Breast epithelium (tissue), 4 donors: ENCODE data around the gene ARPP21. TPM values are rescaled to one million over a fixed set of nuclear protein-coding genes. Genes with fewer than 3 reads are reported as not detected.

ENCODE experiments used
- DNase-seq, 2 donors: peaks; one replicate each; pipeline ENCODE4 v3.0.0-alpha.2; 2019; ENCODE audit warnings: low spot score in 2 of 2
- H3K27ac ChIP-seq, 2 donors: fragments of 200-600 bp; sonication (generic) in 1 of 2; one replicate each; pipeline ENCODE4 v1.5.1; 2016 to 2019; ENCODE audit warnings: mild to moderate bottlenecking in 1 of 2
- H3K27me3 ChIP-seq, 2 donors: fragments of 200-600 bp; sonication (generic) in 1 of 2; one replicate each; pipeline versions ENCODE4 v1.5.1 to v1.6.0; 2017 to 2019; ENCODE audit warnings: control low read depth in 1 of 2, mild to moderate bottlenecking in 1 of 2
- H3K36me3 ChIP-seq: fragments of 200-600 bp; one replicate; pipeline ENCODE4 v1.5.1; 2019
- H3K4me1 ChIP-seq, 2 donors: fragments of 200-600 bp; sonication (generic); one replicate each; pipeline ENCODE4 v1.5.1; 2016 to 2019; ENCODE audit warnings: control low read depth in 1 of 2
- H3K4me3 ChIP-seq, 3 donors: fragments of 200-600 bp; sonication (generic); 1 replicate in 2 of 3; 2 replicates in 1 of 3; pipeline ENCODE4 v1.5.1; 2016 to 2019; ENCODE audit warnings: mild to moderate bottlenecking in 3 of 3, moderate library complexity in 2 of 3
- H3K9me3 ChIP-seq, 2 donors: fragments of 200-600 bp; sonication (generic) in 1 of 2; one replicate each; pipeline ENCODE4 v1.5.1; 2016 to 2019; ENCODE audit warnings: control low read depth in 1 of 2
- POLR2A ChIP-seq: fragments of 450-650 bp; IDR thresholded peaks from one replicate; pipeline ENCODE4 v1.6.1; 2016; ENCODE audit warnings: antibody characterized with exemption, mild to moderate bottlenecking, moderate library complexity
- POLR2AphosphoS5 ChIP-seq, 3 donors: sonication (generic); formaldehyde crosslinking; IDR thresholded peaks; one replicate each; pipeline ENCODE4 v1.6.1; 2017; ENCODE audit warnings: antibody characterized with exemption in 3 of 3
- intact Hi-C: fragments of 100-400 bp; cut with DNase I; formaldehyde crosslinking; loops from one replicate; pipeline ENCODE4 v1.15.1; 2023; ENCODE audit warnings: low total_unique reads
- total RNA-seq, 3 donors: library from RNA; depleted of rRNA; stranded (reverse); fragments of >200 nt; gene quantifications; one replicate each; pipeline ENCODE4 v1.1.0, GENCODE V29; 2016
- TF ChIP-seq, protein P1 (sequence below), 3 donors: fragments of 450-650 bp; IDR thresholded peaks; one replicate each; pipeline ENCODE4 v1.5.1; 2016 to 2017; ENCODE audit warnings: antibody characterized with exemption in 3 of 3, mild to moderate bottlenecking in 3 of 3, moderate library complexity in 3 of 3

The ARPP21 gene
- total RNA-seq, 3 donors from 2014 or later = 0.16 TPM; not detected in 2

DNA sequence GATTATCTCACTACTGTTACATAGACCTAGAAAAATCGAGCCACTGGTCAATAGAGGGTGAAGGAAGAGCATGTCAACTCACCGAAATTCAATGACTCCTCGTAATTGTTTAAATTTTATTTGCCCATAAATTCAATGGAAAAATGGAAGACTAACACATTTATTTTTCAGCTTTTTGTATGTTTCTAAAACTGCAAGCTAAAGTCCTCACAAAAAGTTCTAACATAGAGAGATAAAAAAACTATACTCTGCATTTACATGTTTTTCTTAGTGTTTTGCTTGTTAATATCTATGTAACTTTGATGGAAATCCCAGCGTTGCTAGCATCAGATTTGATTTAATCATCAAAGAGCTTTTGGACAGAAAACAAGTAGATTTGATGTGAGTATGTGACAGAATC is 6.8 kb downstream of the ARPP21 start:
- Histone ChIP-seq H3K4me3 (no peak overlapping the region), H3K27me3 (peaks cover 0 to 10% of the 10 kb centered on the region in 2 donors), H3K9me3 (no peaks in the 10 kb centered on the region), H3K4me1 (no peaks in the 10 kb centered on the region), H3K27ac (no peak overlapping the region), H3K36me3 (no peaks in the 10 kb centered on the region)
- no peak for DNase-seq
- intact Hi-C loops = no loop called here
- no peak for TF ChIP-seq POLR2A
- no peak for TF ChIP-seq POLR2AphosphoS5 (IDR thresholded peaks at IDR 0.05)
- TF ChIP-seq, protein P1, sequence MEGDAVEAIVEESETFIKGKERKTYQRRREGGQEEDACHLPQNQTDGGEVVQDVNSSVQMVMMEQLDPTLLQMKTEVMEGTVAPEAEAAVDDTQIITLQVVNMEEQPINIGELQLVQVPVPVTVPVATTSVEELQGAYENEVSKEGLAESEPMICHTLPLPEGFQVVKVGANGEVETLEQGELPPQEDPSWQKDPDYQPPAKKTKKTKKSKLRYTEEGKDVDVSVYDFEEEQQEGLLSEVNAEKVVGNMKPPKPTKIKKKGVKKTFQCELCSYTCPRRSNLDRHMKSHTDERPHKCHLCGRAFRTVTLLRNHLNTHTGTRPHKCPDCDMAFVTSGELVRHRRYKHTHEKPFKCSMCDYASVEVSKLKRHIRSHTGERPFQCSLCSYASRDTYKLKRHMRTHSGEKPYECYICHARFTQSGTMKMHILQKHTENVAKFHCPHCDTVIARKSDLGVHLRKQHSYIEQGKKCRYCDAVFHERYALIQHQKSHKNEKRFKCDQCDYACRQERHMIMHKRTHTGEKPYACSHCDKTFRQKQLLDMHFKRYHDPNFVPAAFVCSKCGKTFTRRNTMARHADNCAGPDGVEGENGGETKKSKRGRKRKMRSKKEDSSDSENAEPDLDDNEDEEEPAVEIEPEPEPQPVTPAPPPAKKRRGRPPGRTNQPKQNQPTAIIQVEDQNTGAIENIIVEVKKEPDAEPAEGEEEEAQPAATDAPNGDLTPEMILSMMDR (IDR thresholded peaks at IDR 0.05) = no peak

GRCh38 chr3:35647461-35647860 is 8.1 kb downstream of the ARPP21 start:
- TF ChIP-seq, protein P1 (IDR thresholded peaks at IDR 0.05) = no peak
- no peak for TF ChIP-seq POLR2A
- TF ChIP-seq POLR2AphosphoS5 (IDR thresholded peaks at IDR 0.05) = no peak
- Histone ChIP-seq H3K4me1 (no peaks in the 10 kb centered on the region), H3K27me3 (peaks cover 0 to under 1% of the 10 kb centered on the region in 2 donors), H3K36me3 (no peaks in the 10 kb centered on the region), H3K4me3 (no peak overlapping the region), H3K27ac (no peak overlapping the region), H3K9me3 (no peaks in the 10 kb centered on the region)
- DNase-seq = no peak
- intact Hi-C loops = no loop called here

DNA sequence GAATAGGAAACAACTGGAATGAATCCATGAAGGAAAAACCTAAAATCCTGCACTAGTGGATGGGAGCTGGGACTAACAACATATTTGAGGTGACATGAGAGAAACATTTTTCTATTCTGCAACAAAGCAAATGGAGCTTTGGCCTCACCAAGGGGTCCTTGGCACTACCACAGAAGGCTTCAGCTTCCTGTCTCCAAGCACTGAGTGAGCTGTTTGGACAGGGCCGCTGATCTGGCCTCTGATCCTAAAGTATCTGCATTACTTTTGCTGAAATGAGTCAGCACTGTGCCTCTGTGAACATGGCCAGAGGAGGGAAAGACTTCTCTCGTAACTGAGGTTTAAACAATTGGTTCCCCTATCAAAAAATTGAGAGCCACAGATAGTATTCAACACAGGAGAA is 9.0 kb downstream of the ARPP21 start:
- Histone ChIP-seq H3K27me3 (no peaks in the 10 kb centered on the region), H3K4me3 (no peak overlapping the region)

GRCh38 chr3:35649405-35649804 is 10.1 kb downstream of the ARPP21 start:
- Histone ChIP-seq H3K36me3 (no peaks in the 10 kb centered on the region), H3K4me3 (no peak overlapping the region), H3K27ac (no peak overlapping the region), H3K27me3 (no peaks in the 10 kb centered on the region), H3K4me1 (no peaks in the 10 kb centered on the region), H3K9me3 (no peaks in the 10 kb centered on the region)
- DNase-seq = no peak
- intact Hi-C loops = no loop called here
- TF ChIP-seq POLR2AphosphoS5 (IDR thresholded peaks at IDR 0.05) (no peak), POLR2A (no peak)
- TF ChIP-seq, protein P1 (IDR thresholded peaks at IDR 0.05) = no peak

More for the DNA sequence above, 9.0 kb downstream of the ARPP21 start:
- TF ChIP-seq POLR2AphosphoS5 (IDR thresholded peaks at IDR 0.05) = no peak
- no peak overlapping the region for H3K27ac ChIP-seq
- DNase-seq = no peak
- no peaks in the 10 kb centered on the region for H3K36me3 ChIP-seq
- intact Hi-C loops = no loop called here
- no peaks in the 10 kb centered on the region for H3K4me1 ChIP-seq
- H3K9me3 ChIP-seq = no peaks in the 10 kb centered on the region

- Histone ChIP-seq H3K27ac (no peak overlapping the region), H3K36me3 (no peaks in the 10 kb centered on the region), H3K4me1 (no peaks in the 10 kb centered on the region), H3K27me3 (no peaks in the 10 kb centered on the region), H3K9me3 (no peaks in the 10 kb centered on the region), H3K4me3 (no peak overlapping the region)
- no peak for DNase-seq
- no peak for TF ChIP-seq POLR2A
- TF ChIP-seq, protein P1 (IDR thresholded peaks at IDR 0.05) = no peak
- no peak for TF ChIP-seq POLR2AphosphoS5 (IDR thresholded peaks at IDR 0.05)
- intact Hi-C loops = no loop called here
Measured at GRCh38 chr3:35651426-35651825, 12.1 kb downstream of the ARPP21 start.

GRCh38 chr3:35651851-35652250 is 12.5 kb downstream of the ARPP21 start:
- Histone ChIP-seq H3K27me3 (no peaks in the 10 kb centered on the region), H3K4me1 (no peaks in the 10 kb centered on the region), H3K4me3 (no peak overlapping the region), H3K27ac (no peak overlapping the region), H3K36me3 (no peaks in the 10 kb centered on the region), H3K9me3 (no peaks in the 10 kb centered on the region)
- no peak for DNase-seq
- TF ChIP-seq POLR2A = no peak
- TF ChIP-seq POLR2AphosphoS5 (IDR thresholded peaks at IDR 0.05) = no peak
- TF ChIP-seq, protein P1 (IDR thresholded peaks at IDR 0.05) = no peak
- intact Hi-C loops = no loop called here
